Activated CD4-positive, alpha-beta T cell treated with anti-CD3 and anti-CD28 coated beads for 48 hours (primary cell): ENCODE data around the gene KLHL13.
"Not testable (repeated sequence)": the region's sequence is repeated elsewhere in the genome, so short reads cannot be mapped to it uniquely, and the experiment has no call there.

Source experiments
- DNase-seq: peaks from one replicate; pipeline ENCODE4 v3.0.0-alpha.2; 2020

KLHL13 gene

GRCh38 chrX:117987373-117987772 lies 129.2 kb downstream of the KLHL13 start:
- DNase-seq, result no peak

DNA sequence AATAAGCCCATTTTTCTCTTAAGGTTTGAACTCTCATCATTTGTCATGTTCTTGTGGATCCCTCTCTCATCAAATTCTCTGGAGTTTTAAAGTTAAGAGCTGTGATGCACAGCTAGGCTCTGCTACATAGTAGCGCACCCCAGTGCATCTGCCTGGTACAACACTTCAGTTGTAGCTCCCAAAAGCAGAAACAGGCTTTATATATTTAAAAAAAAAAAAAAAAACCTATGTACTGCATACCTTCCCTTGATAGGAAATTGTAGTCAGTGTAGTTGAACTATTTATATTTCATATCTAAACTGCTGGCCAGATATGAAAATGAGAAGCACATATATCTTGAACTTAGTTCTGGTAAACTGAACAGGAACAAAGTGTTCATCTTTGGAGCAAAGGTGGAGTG lies 131.4 kb downstream of the KLHL13 start:
- DNase-seq, result no peak

DNA sequence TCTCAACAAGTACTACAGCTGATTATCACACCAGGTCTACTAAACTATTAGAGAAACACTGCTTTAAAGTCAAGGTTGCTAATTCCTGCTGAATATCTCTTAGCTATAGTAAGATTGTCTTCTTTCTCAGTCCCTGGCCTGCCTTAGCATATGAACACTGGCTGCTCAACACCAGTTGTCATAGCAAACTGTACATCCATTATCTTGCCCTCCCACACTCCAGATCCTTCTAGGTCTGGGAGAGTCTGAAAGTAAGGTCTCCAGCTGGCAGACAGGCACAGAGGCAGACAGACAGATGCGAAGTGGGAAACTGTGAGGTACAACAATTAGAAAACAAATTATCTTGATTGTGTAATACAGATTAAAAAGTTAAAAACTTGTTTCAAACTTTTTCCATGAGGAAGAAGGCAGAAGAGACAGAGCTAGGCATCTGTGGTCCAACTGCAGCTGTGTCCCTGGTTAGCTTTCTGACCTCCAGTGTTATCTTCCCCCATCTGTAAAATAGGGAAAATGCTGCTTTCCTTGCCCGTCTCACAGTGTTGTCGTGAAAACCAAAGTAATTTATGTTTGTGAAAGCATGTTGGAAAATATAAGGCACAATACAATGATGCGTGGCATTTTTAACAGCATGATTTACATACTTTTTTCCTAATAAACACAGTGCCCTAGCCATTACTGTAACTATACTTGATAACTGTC lies 133.8 kb downstream of the KLHL13 start:
- no peak for DNase-seq

DNA sequence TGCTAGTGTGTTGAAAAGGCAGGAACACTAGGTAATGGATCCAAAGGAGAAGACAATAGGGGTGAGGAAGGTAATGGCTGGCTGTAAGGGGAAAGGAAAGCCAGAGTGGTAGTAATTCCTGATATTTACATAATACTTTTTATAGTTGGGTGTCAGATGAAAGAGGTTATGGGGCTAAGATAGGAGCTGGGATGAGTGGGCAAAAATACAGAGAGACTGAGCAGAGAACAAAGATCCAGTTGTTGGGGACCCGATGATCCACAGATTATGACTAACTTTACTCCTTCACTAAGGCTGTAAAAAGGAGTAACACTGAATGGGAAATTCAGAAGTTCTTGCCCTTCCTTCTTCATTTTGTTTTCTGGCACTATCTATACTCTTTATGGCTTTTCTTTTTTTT lies 138.2 kb downstream of the KLHL13 start:
- no peak for DNase-seq

DNA sequence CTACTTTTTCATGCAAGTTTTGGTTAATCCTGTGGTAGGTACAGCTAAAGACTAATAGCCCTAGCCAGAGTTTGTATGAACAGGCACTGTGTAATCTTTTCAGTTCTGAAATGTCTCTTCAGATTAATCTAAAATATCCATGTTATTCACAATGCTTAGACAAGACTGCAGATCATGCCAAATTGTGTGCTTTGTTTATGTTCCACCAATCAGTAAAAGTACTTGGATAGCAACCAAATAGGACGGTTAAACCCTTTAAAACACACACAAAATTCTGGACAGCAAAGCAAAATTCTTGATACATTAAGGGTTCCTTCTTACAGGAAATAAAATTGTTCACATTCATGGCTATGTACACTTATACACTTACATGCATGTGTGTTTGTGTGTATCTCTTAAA lies 139.1 kb downstream of the KLHL13 start:
- no peak for DNase-seq

DNA sequence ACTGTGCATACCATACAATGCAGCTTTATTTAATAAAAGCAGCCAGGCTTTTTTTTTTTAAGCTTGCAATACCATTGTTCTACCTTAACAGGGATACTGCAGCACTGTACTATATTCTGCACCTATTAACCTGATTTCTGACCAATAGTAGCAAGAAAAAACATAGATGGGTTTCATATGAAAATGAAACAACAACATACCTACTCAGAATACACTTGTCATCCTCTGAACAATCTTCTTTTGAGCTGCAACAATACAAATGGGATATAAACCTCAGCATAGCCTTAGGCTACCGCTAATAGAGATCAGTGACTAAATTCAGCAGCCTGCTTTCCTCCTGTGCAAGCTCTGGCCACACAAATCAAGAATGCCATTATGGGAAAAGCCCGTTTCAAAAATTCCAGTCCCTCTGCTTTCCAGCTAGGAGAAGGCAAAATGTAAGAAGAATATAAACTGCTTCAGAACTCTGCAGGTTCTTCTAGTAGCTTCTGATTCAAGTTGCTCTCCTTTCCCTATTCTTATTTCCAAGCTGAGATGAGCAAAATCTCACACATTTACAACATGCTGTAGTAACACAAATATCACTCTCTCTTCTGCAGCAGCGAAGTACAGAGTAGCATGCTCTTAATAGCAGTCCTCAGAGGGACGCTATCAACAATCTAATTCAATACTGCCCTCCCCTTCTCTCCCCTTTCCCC lies 143.4 kb downstream of the KLHL13 start:
- no peak for DNase-seq

GRCh38 chrX:117972711-117973109 lies 143.9 kb downstream of the KLHL13 start:
- DNase-seq, result no peak

GRCh38 chrX:117969782-117970181 lies 146.8 kb downstream of the KLHL13 start:
- no peak for DNase-seq

DNA sequence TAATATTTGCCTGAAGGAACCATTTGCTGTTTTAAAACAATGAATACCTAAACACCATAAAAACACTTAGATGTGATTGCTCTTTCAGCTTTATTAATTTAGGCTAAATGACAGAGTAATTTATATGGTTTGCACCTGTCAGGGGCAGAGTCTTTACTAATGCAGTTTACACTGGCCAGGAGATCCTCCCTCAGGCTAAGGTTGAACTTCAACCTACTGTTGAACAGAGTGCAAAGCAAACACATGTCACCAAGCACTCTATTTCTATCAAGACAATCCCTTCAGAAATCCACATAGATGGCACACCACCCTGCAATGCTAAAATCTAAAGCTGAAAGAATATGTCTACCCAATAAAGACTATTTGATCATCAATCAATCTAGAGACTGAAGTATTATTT lies 147.3 kb downstream of the KLHL13 start:
- no peak for DNase-seq

DNA sequence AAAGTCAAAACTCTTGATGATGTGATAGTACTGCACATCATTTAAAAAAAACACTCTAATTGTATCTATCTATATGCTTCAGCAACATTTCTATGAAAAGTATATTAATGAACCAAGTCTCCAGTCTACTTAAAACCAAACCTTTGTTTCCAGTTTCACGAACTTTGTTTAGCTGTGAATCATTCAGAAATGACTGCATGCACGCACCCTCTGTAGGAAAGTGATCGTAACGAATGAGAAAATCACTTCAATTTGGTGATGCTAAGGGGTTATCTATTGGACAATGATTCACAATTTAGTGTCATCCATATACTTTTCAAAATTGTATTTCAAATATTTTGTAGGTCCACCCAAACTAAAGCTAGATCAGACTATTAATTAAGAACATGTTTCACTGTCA lies 157.6 kb downstream of the KLHL13 start:
- DNase-seq, result no peak

- DNase-seq, result no peak
Observed at GRCh38 chrX:117957128-117957527, 159.5 kb downstream of the KLHL13 start.

DNA sequence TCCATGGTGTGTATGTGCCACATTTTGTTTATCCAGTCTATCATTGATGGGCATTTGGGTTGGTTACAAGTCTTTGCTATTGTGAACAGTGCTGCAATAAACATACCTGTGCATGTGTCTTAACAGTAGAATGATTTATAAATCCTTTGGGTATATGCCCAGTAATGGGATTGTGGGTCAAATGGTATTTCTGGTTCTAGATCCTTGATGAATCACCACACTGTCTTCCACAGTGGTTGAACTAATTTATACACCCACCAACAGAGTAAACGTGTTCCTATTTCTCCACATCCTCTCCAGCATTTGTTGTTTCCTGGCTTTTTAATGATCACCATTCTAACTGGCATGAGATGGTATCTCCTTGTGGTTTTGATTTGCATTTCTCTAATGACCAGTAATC lies 177.3 kb downstream of the KLHL13 start:
- DNase-seq, result not testable (repeated sequence)

- DNase-seq, result no peak
Observed at GRCh38 chrX:117936118-117936517, 180.5 kb downstream of the KLHL13 start.

GRCh38 chrX:117930116-117930515 lies 186.5 kb downstream of the KLHL13 start:
- not testable (repeated sequence) for DNase-seq

- DNase-seq, result no peak
Observed at GRCh38 chrX:117919755-117920154, 196.9 kb downstream of the KLHL13 start.

DNA sequence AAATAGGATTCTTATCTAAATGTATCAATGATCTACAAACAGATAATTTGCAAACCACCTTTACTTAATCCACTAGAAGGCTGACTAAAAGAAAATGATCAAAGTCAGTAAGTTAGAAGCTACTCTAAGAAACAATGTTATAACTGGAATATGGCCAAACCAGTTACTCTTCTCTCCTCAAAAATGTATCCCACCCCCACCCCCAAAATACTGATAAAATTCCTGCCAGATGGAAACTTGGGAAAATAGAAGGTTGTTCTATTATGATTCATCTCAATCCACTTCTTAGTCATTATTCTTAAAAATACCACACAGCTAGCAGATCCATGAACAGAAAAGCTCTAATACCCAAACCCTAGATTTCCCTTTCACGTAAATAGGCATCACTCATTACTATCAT lies 206.4 kb downstream of the KLHL13 start:
- DNase-seq, result no peak

DNA sequence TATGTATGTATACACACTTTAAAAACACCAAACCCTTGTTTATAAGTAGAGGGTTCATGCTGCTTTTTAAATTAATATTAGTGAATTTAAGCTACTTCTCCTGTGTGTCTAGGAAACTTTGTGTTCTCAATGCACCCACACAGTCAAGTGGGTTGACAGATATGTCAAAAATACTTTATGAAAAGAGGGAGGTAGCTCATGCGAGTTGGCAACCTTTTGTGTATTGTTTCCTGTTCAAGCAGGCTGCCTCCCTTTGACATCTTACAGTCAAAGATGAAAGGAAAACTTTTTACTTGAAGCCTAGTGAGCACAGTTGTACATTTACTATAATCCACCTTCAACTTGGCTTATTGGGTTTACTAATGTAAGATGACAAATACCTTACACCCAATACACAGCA lies 218.4 kb downstream of the KLHL13 start:
- no peak for DNase-seq

DNA sequence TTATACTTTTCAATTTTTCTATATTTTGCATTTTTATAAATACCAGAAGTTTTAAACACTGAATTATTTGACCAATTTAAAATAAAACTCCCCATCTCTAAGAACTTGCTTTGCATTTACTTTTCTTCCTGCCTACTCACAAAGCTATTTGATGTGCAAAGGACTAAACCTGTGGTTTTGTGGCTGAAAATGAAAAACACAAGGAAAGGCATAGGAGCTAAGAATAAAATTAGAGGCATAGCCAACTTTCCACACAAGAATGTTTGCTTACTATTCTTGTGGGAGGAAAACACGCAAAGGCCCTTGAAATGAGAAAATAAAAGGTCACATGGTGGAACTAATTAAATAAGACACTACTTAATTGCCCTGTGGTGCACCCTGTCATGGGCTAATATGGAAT lies 221.2 kb downstream of the KLHL13 start:
- DNase-seq, result no peak

DNA sequence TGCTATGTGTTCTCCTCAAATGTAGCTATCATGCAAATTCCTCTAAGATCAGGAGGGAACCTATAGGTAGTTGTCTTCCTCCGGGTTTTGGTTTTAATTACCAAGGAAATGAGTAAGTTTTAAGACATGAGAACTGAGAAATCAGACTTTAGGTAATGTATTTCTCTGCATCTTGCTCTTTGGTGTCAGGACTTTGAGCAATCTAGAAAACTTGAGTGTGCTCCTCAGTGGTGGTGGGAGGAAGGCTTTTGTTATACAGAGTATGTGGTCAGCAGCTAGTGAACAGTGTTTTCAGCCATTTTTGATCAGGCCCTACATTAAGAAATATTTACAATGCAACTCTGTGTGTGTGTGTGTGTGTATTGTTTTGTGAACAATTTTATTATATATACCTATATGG lies 224.1 kb downstream of the KLHL13 start:
- no peak for DNase-seq

DNA sequence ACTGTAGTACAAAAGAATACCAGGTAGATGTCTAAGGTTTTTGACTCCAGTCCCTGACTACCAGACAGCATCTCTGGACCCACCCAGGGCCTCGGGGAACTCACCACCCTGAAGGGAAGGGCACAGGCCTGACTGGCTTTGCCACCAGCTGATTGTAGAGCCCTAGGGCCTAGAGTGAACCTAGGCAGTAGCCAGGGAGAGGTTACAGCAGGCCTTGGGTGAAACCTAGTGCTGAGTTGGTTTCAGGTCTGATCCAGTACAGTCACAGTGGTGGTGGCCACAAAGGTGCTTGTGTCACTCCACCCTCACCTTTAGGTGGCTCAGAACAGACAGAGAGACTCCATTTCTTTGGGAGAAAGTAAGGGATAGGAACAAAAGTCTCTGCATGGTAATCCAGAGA lies 244.8 kb downstream of the KLHL13 start:
- DNase-seq, result no peak

GRCh38 chrX:117860517-117860916 lies 256.1 kb downstream of the KLHL13 start:
- no peak for DNase-seq

GRCh38 chrX:117854806-117855205 lies 261.8 kb downstream of the KLHL13 start:
- no peak for DNase-seq

- DNase-seq, result no peak
Observed at GRCh38 chrX:117851025-117851424, 265.6 kb downstream of the KLHL13 start.
